Measurements from ENCODE around the gene STX16.

GRCh38 chr20:58616411-58616810 lies 34.7 kb upstream of the STX16 start:
- TF ChIP-seq E2F5 (CRISPR knock-in tag; IDR thresholded peaks at IDR 0.05) (no peak), ZNF561 (CRISPR knock-in tag; conservative IDR thresholded peaks at IDR 0.05) (no peak), SRSF9 (IDR thresholded peaks at IDR 0.05; ENCODE audit: borderline replicate concordance, low read depth, low read length) (no peak)
- TF ChIP-seq, protein P1, sequence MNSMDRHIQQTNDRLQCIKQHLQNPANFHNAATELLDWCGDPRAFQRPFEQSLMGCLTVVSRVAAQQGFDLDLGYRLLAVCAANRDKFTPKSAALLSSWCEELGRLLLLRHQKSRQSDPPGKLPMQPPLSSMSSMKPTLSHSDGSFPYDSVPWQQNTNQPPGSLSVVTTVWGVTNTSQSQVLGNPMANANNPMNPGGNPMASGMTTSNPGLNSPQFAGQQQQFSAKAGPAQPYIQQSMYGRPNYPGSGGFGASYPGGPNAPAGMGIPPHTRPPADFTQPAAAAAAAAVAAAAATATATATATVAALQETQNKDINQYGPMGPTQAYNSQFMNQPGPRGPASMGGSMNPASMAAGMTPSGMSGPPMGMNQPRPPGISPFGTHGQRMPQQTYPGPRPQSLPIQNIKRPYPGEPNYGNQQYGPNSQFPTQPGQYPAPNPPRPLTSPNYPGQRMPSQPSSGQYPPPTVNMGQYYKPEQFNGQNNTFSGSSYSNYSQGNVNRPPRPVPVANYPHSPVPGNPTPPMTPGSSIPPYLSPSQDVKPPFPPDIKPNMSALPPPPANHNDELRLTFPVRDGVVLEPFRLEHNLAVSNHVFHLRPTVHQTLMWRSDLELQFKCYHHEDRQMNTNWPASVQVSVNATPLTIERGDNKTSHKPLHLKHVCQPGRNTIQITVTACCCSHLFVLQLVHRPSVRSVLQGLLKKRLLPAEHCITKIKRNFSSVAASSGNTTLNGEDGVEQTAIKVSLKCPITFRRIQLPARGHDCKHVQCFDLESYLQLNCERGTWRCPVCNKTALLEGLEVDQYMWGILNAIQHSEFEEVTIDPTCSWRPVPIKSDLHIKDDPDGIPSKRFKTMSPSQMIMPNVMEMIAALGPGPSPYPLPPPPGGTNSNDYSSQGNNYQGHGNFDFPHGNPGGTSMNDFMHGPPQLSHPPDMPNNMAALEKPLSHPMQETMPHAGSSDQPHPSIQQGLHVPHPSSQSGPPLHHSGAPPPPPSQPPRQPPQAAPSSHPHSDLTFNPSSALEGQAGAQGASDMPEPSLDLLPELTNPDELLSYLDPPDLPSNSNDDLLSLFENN (IDR thresholded peaks at IDR 0.05; ENCODE audit: low read depth in 2 of 2, low read length in 2 of 2), result no peak
